ENCODE measurements around the gene TRIM14.
"Not testable (repeated sequence)": the region's sequence is repeated elsewhere in the genome, so short reads cannot be mapped to it uniquely, and the experiment has no call there.

The TRIM14 gene

GRCh38 chr9:98049288-98050072 is 69.5 kb downstream of the TRIM14 start:
- DNase-seq (ENCODE audit: low spot score), result no peak

GRCh38 chr9:98047002-98047401 is 72.0 kb downstream of the TRIM14 start:
- DNase-seq (ENCODE audit: low spot score), result no peak

- no peak for DNase-seq (ENCODE audit: low spot score)
These were observed 72.9 kb downstream of the TRIM14 start for GRCh38 chr9:98046180-98046543.

GRCh38 chr9:98045234-98046179 is 73.5 kb downstream of the TRIM14 start:
- DNase-seq (ENCODE audit: low spot score), result no peak

GRCh38 chr9:98043915-98044314 is 75.1 kb downstream of the TRIM14 start:
- DNase-seq (ENCODE audit: low spot score), result no peak

GRCh38 chr9:98040212-98040611 is 78.8 kb downstream of the TRIM14 start:
- DNase-seq (ENCODE audit: low spot score), result no peak

GRCh38 chr9:98039607-98040017 is 79.4 kb downstream of the TRIM14 start:
- no peak for DNase-seq (ENCODE audit: low spot score)

- DNase-seq (ENCODE audit: low spot score), result no peak
These were observed 80.1 kb downstream of the TRIM14 start for GRCh38 chr9:98038958-98039357.

GRCh38 chr9:98037357-98037756 is 81.7 kb downstream of the TRIM14 start:
- DNase-seq (ENCODE audit: low spot score), result peak; percentile 16

GRCh38 chr9:98034593-98035546 is 84.2 kb downstream of the TRIM14 start:
- DNase-seq (ENCODE audit: low spot score), result peak; percentile 56

- no peak for DNase-seq (ENCODE audit: low spot score)
These were observed 87.1 kb downstream of the TRIM14 start for GRCh38 chr9:98031935-98032334.

- DNase-seq (ENCODE audit: low spot score), result no peak
These were observed 87.9 kb downstream of the TRIM14 start for GRCh38 chr9:98031169-98031568.

- no peak for DNase-seq (ENCODE audit: low spot score)
These were observed 94.3 kb downstream of the TRIM14 start for GRCh38 chr9:98024702-98025101.

- peak; percentile 78 for DNase-seq (ENCODE audit: low spot score)
These were observed 96.6 kb downstream of the TRIM14 start for GRCh38 chr9:98022447-98022846.

- no peak for DNase-seq (ENCODE audit: low spot score)
These were observed 97.5 kb downstream of the TRIM14 start for GRCh38 chr9:98021306-98022040.

- no peak for DNase-seq (ENCODE audit: low spot score)
These were observed 98.4 kb downstream of the TRIM14 start for GRCh38 chr9:98020476-98021145.

- DNase-seq (ENCODE audit: low spot score), result not testable (repeated sequence)
These were observed 99.2 kb downstream of the TRIM14 start for GRCh38 chr9:98019869-98020268.

Measured in kidney capillary endothelial cell (primary cell).